Esophagus muscularis mucosa (tissue), 4 donors: ENCODE measurements around the gene TFCP2.

Experiments
- CTCF ChIP-seq, 3 experiments: fragments of 200-600 bp in 2 of 3; fragments of 450-650 bp in 1 of 3; sonication (generic) in 2 of 3; IDR thresholded peaks; one replicate each; pipeline ENCODE4 v1.5.1; 2017 to 2019; ENCODE audit warnings: antibody characterized with exemption in 3 of 3, mild to moderate bottlenecking in 2 of 3, moderate library complexity in 1 of 3
- EP300 ChIP-seq: sonication (generic); formaldehyde crosslinking; IDR thresholded peaks from one replicate; pipeline ENCODE4 v1.6.1; 2017; ENCODE audit warnings: antibody characterized with exemption
- POLR2AphosphoS5 ChIP-seq, 2 donors: sonication (generic); formaldehyde crosslinking; IDR thresholded peaks; one replicate each; pipeline ENCODE4 v1.6.1; 2017; ENCODE audit warnings: antibody characterized with exemption in 2 of 2

GRCh38 chr12:51209259-51209658 is 36.3 kb upstream of the TFCP2 start:
- TF ChIP-seq EP300 (no peak), CTCF (IDR thresholded peaks at IDR 0.05) (no peak), POLR2AphosphoS5 (IDR thresholded peaks at IDR 0.05) (no peak)
